Thyroid gland (tissue), 4 donors: Measurements from ENCODE around the gene BNIPL. TPM values are rescaled to one million over a fixed set of nuclear protein-coding genes. Genes with fewer than 3 reads are reported as not detected.

Experiments
- DNase-seq, 2 donors: peaks; one replicate each; pipeline ENCODE4 v3.0.0-alpha.2; 2019
- H3K27ac ChIP-seq, 3 donors: fragments of 200-600 bp; sonication (generic); 1 replicate in 2 of 3; 2 replicates in 1 of 3; pipeline ENCODE4 v1.5.1; 2016 to 2019; ENCODE audit warnings: mild to moderate bottlenecking in 1 of 3, moderate library complexity in 1 of 3
- H3K27me3 ChIP-seq: fragments of 200-600 bp; sonication (generic); one replicate; pipeline ENCODE4 v1.5.1; 2019
- H3K36me3 ChIP-seq, 2 donors: fragments of 200-600 bp; sonication (generic); one replicate each; pipeline ENCODE4 v1.5.1; 2016 to 2019
- H3K4me1 ChIP-seq, 2 donors: fragments of 200-600 bp; sonication (generic); one replicate each; pipeline ENCODE4 v1.5.1; 2017 to 2019
- H3K4me3 ChIP-seq, 3 donors: fragments of 200-600 bp; sonication (generic); replicated peaks in 1 of 3; 1 replicate in 2 of 3; 2 replicates in 1 of 3; pipeline ENCODE4 v1.5.1; 2016; ENCODE audit warnings: mild to moderate bottlenecking in 1 of 3
- H3K9me3 ChIP-seq: fragments of 200-600 bp; sonication (generic); one replicate; pipeline ENCODE4 v1.5.1; 2017
- CTCF ChIP-seq, 6 experiments: fragments of 200-600 bp in 3 of 6; fragments of 450-650 bp in 3 of 6; sonication (generic) in 3 of 6; IDR thresholded peaks; one replicate each; pipeline ENCODE4 v1.5.1; 2016 to 2019; ENCODE audit warnings: antibody characterized with exemption in 6 of 6, mild to moderate bottlenecking in 2 of 6, inconsistent platforms in 1 of 6, moderate library complexity in 1 of 6
- POLR2A ChIP-seq, 2 donors: fragments of 450-650 bp; IDR thresholded peaks; one replicate each; pipeline ENCODE4 v1.6.1; 2017; ENCODE audit warnings: antibody characterized with exemption in 2 of 2, mild to moderate bottlenecking in 2 of 2, moderate library complexity in 1 of 2
- WGBS, 2 donors: methylation state at CpG; one replicate each; pipeline ENCODE4 v1.1.5; 2017; 5-methylcytosine and 5-hydroxymethylcytosine counted together
- intact Hi-C: fragments of 100-400 bp; cut with DNase I; formaldehyde crosslinking; loops from one replicate; pipeline ENCODE4 v1.15.1; 2023
- total RNA-seq, 4 donors: library from RNA; depleted of rRNA; stranded (reverse); fragments of >200 nt; gene quantifications; one replicate each; pipeline ENCODE4 v1.2.3, GENCODE V29; 2016

The BNIPL gene
- total RNA-seq, 4 donors from 2014 or later, result 4.0 to 16.8 (median 5.0) TPM

GRCh38 chr1:151047925-151048644, 11.7 kb downstream of the BNIPL start:
- Histone ChIP-seq H3K4me3 (peak overlapping the region; percentile 42 to 74 (median 69)), H3K4me1 (peaks cover 11 to 18% of the 10 kb centered on the region in 2 donors), H3K36me3 (peaks cover 11 to 21% of the 10 kb centered on the region in 2 donors), H3K27ac (peak overlapping the region; percentile 89 to 95 (median 95)), H3K27me3 (no peaks in the 10 kb centered on the region), H3K9me3 (no peaks in the 10 kb centered on the region)
- intact Hi-C loops, result no loop called here
- TF ChIP-seq POLR2A (IDR thresholded peaks at IDR 0.05) (no peak), CTCF (IDR thresholded peaks at IDR 0.05) (peak in 4 of 6 experiments; percentile 17 to 56 (median 56))
- peak; percentile 82 to 84 for DNase-seq
- WGBS, 2 donors, result 0 to 1% methylated on average over 17 to 23 of the region's 48 CpGs

- H3K36me3 ChIP-seq, result peaks cover 17 to 23% of the 10 kb centered on the region in 2 donors
- intact Hi-C loops, result no loop called here
- H3K9me3 ChIP-seq, result no peaks in the 10 kb centered on the region
- H3K4me1 ChIP-seq, result peaks cover 11 to 18% of the 10 kb centered on the region in 2 donors
- 13 to 15% methylated on average over 2 to 3 of the region's 3 CpGs for WGBS, 2 donors
- H3K4me3 ChIP-seq, result peak overlapping the region in 2 of 3 donors; percentile 69 to 74
- DNase-seq, result no peak
- peak in 1 of 6 experiments; percentile 56 for TF ChIP-seq CTCF (IDR thresholded peaks at IDR 0.05)
- TF ChIP-seq POLR2A (IDR thresholded peaks at IDR 0.05), result no peak
- no peaks in the 10 kb centered on the region for H3K27me3 ChIP-seq
- H3K27ac ChIP-seq, result peak overlapping the region; percentile 89 to 95 (median 95)
These were observed 12.3 kb downstream of the BNIPL start for GRCh38 chr1:151048645-151049032.

- intact Hi-C loops, result no loop called here
- Histone ChIP-seq H3K27ac (peak overlapping the region in 1 of 3 donors; percentile 95), H3K4me3 (no peak overlapping the region), H3K9me3 (no peaks in the 10 kb centered on the region), H3K27me3 (no peaks in the 10 kb centered on the region), H3K4me1 (peaks cover 11 to 18% of the 10 kb centered on the region in 2 donors), H3K36me3 (peaks cover 25 to 31% of the 10 kb centered on the region in 2 donors)
- DNase-seq, result no peak
- TF ChIP-seq POLR2A (IDR thresholded peaks at IDR 0.05) (no peak), CTCF (IDR thresholded peaks at IDR 0.05) (no peak)
- WGBS, 2 donors, result 94 to 97% methylated on average over 5 of the region's 5 CpGs
These were observed 13.1 kb downstream of the BNIPL start for GRCh38 chr1:151049458-151049857.

GRCh38 chr1:151050051-151050688, 13.8 kb downstream of the BNIPL start:
- intact Hi-C loops, result no loop called here

More at GRCh38 chr1:151050051-151050688, 13.8 kb downstream of the BNIPL start:
- Histone ChIP-seq H3K27me3 (no peaks in the 10 kb centered on the region), H3K9me3 (no peaks in the 10 kb centered on the region), H3K27ac (peak overlapping the region in 2 of 3 donors; percentile 15 to 21), H3K36me3 (peaks cover 31 to 39% of the 10 kb centered on the region in 2 donors), H3K4me3 (no peak overlapping the region), H3K4me1 (peaks cover 13 to 21% of the 10 kb centered on the region in 2 donors)
- TF ChIP-seq POLR2A (IDR thresholded peaks at IDR 0.05), result no peak
- no peak for TF ChIP-seq CTCF (IDR thresholded peaks at IDR 0.05)
- DNase-seq, result no peak
- WGBS, 2 donors, result 83 to 93% methylated on average over 2 of the region's 2 CpGs
